A673 (cell line): ENCODE measurements around the gene ABCA5.

Experiments used
- CTCF ChIP-seq: fragments of 300-800, 200-600 bp; sonication (generic); conservative IDR thresholded peaks from 2 replicates; pipeline ENCODE4 v1.5.1; 2017; ENCODE audit warnings: low read depth, mild to moderate bottlenecking, antibody characterized with exemption, low read length, moderate library complexity, mixed read lengths
- EZH2 ChIP-seq: fragments of 200-600 bp; sonication (generic); IDR thresholded peaks from 2 replicates; pipeline ENCODE4 v1.6.1; 2017; ENCODE audit warnings: borderline replicate concordance, low read depth, mild to moderate bottlenecking, mixed read lengths, antibody characterized with exemption, low read length; ENCODE audit not compliant: poor library complexity, severe bottlenecking

GRCh38 chr17:69232650-69233049, 94.3 kb downstream of the ABCA5 start:
- no peak for TF ChIP-seq CTCF
- TF ChIP-seq EZH2 = no peak
